ENCODE data around the gene CCDC85C. TPM values are rescaled to one million over a fixed set of nuclear protein-coding genes. Genes with fewer than 3 reads are reported as not detected.

CCDC85C gene
- total and polyA plus RNA-seq, 8 donors: 10.5 to 28.6 (median 15.9) TPM

GRCh38 chr14:99612071-99612737, 8.2 kb upstream of the CCDC85C start:
- no peak for TF ChIP-seq EP300 (IDR thresholded peaks at IDR 0.05)
- no peak for TF ChIP-seq CTCF (IDR thresholded peaks at IDR 0.05)
- no peak for TF ChIP-seq POLR2A (IDR thresholded peaks at IDR 0.05)
- peak in 1 of 3 donors; percentile 20 for TF ChIP-seq POLR2AphosphoS5 (IDR thresholded peaks at IDR 0.05)
- peak; percentile 50 to 56 for DNase-seq
- H3K4me1 ChIP-seq: peaks cover 0 to 28% (median 21%) of the 10 kb centered on the region in 4 donors
- intact Hi-C loops (cut with DNase I; ENCODE audit: low total_unique reads): no loop called here
- H3K9me3 ChIP-seq: no peaks in the 10 kb centered on the region
- peak overlapping the region in 1 of 5 donors; percentile 54 for H3K27ac ChIP-seq
- WGBS, 5 donors: 44 to 70% (median 51%) methylated on average over 10 to 11 of the region's 11 CpGs
- H3K27me3 ChIP-seq: no peaks in the 10 kb centered on the region
- no peaks in the 10 kb centered on the region for H3K36me3 ChIP-seq
- no peak overlapping the region for H3K4me3 ChIP-seq

GRCh38 chr14:99611646-99612045, 7.6 kb upstream of the CCDC85C start:
- no peaks in the 10 kb centered on the region for H3K27me3 ChIP-seq
- H3K4me1 ChIP-seq: peaks cover 0 to 28% (median 21%) of the 10 kb centered on the region in 4 donors
- TF ChIP-seq POLR2A (IDR thresholded peaks at IDR 0.05) (no peak), CTCF (IDR thresholded peaks at IDR 0.05) (no peak), POLR2AphosphoS5 (IDR thresholded peaks at IDR 0.05) (no peak), EP300 (IDR thresholded peaks at IDR 0.05) (no peak)
- no peak for DNase-seq
- H3K36me3 ChIP-seq: no peaks in the 10 kb centered on the region
- 82 to 99% (median 96%) methylated on average over 4 of the region's 4 CpGs for WGBS, 5 donors
- no peak overlapping the region for H3K27ac ChIP-seq
- H3K9me3 ChIP-seq: no peaks in the 10 kb centered on the region
- intact Hi-C loops (cut with DNase I; ENCODE audit: low total_unique reads): no loop called here
- H3K4me3 ChIP-seq: no peak overlapping the region

- intact Hi-C loops (cut with DNase I; ENCODE audit: low total_unique reads): no loop called here
- DNase-seq: no peak
- WGBS, 5 donors: 54 to 76% (median 64%) methylated on average over 6 to 10 of the region's 10 CpGs
Measured at GRCh38 chr14:99609245-99610170, 5.5 kb upstream of the CCDC85C start.

More at GRCh38 chr14:99609245-99610170, 5.5 kb upstream of the CCDC85C start:
- H3K4me3 ChIP-seq: no peak overlapping the region
- H3K27me3 ChIP-seq: peaks cover 0 to 10% (median 0%) of the 10 kb centered on the region in 3 donors
- peak in 3 of 7 experiments; percentile 11 to 38 (median 35) for TF ChIP-seq CTCF (IDR thresholded peaks at IDR 0.05)
- TF ChIP-seq POLR2A (IDR thresholded peaks at IDR 0.05): no peak
- H3K27ac ChIP-seq: no peak overlapping the region
- H3K4me1 ChIP-seq: peaks cover 0 to 40% (median 28%) of the 10 kb centered on the region in 4 donors
- H3K9me3 ChIP-seq: no peaks in the 10 kb centered on the region
- no peaks in the 10 kb centered on the region for H3K36me3 ChIP-seq
